ENCODE data around the gene PPP2R2B. TPM values are rescaled to one million over a fixed set of nuclear protein-coding genes. Genes with fewer than 3 reads are reported as not detected.

PPP2R2B gene
- polyA plus RNA-seq, 1 experiment: 0.58 TPM

GRCh38 chr5:146720107-146720506 lies 158.4 kb downstream of the PPP2R2B start:
- TF ChIP-seq, protein P1, sequence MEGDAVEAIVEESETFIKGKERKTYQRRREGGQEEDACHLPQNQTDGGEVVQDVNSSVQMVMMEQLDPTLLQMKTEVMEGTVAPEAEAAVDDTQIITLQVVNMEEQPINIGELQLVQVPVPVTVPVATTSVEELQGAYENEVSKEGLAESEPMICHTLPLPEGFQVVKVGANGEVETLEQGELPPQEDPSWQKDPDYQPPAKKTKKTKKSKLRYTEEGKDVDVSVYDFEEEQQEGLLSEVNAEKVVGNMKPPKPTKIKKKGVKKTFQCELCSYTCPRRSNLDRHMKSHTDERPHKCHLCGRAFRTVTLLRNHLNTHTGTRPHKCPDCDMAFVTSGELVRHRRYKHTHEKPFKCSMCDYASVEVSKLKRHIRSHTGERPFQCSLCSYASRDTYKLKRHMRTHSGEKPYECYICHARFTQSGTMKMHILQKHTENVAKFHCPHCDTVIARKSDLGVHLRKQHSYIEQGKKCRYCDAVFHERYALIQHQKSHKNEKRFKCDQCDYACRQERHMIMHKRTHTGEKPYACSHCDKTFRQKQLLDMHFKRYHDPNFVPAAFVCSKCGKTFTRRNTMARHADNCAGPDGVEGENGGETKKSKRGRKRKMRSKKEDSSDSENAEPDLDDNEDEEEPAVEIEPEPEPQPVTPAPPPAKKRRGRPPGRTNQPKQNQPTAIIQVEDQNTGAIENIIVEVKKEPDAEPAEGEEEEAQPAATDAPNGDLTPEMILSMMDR (IDR thresholded peaks at IDR 0.05; ENCODE audit: insufficient read depth, low read depth, low read length): no peak
- Histone ChIP-seq H3K27me3 (ENCODE audit: control insufficient read depth, insufficient read depth, low read length) (no peaks in the 10 kb centered on the region), H3K4me3 (ENCODE audit: low read depth, low read length) (no peak overlapping the region), H3K36me3 (ENCODE audit: control insufficient read depth, insufficient read depth, low read length) (no peaks in the 10 kb centered on the region)
- DNase-seq (ENCODE audit: low read depth): no peak
- POLR2A ChIA-PET: no interaction called here
- CTCF ChIA-PET: no interaction called here

DNA sequence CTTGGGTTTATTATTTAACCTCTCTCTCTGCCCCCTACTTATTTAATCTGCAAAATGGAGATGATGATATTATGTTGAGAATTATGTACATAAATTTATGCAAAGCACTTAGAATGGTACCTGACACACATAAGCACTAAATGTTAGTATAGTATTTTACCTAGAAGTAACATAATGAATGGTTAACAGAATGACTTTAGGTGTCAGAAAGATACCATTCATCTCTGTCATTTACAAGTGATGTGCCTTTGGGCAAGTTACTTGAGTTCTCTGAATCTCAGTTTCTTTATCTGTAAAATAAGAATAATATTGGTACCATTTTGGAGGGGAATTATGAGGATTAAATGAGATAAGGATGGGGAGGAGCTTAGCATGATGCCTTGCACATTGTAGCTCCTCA lies 159.4 kb downstream of the PPP2R2B start:
- Histone ChIP-seq H3K27me3 (ENCODE audit: control insufficient read depth, insufficient read depth, low read length) (no peaks in the 10 kb centered on the region), H3K36me3 (ENCODE audit: control insufficient read depth, insufficient read depth, low read length) (no peaks in the 10 kb centered on the region), H3K4me3 (ENCODE audit: low read depth, low read length) (no peak overlapping the region)
- TF ChIP-seq, protein P1 (IDR thresholded peaks at IDR 0.05; ENCODE audit: insufficient read depth, low read depth, low read length): no peak
- no peak for DNase-seq (ENCODE audit: low read depth)
- ChIA-PET CTCF (no interaction called here), POLR2A (no interaction called here)

GRCh38 chr5:146718609-146719008 lies 159.9 kb downstream of the PPP2R2B start:
- TF ChIP-seq, protein P1 (IDR thresholded peaks at IDR 0.05; ENCODE audit: insufficient read depth, low read depth, low read length): no peak
- Histone ChIP-seq H3K4me3 (ENCODE audit: low read depth, low read length) (no peak overlapping the region), H3K36me3 (ENCODE audit: control insufficient read depth, insufficient read depth, low read length) (no peaks in the 10 kb centered on the region), H3K27me3 (ENCODE audit: control insufficient read depth, insufficient read depth, low read length) (no peaks in the 10 kb centered on the region)
- ChIA-PET POLR2A (no interaction called here), CTCF (no interaction called here)
- DNase-seq (ENCODE audit: low read depth): no peak

DNA sequence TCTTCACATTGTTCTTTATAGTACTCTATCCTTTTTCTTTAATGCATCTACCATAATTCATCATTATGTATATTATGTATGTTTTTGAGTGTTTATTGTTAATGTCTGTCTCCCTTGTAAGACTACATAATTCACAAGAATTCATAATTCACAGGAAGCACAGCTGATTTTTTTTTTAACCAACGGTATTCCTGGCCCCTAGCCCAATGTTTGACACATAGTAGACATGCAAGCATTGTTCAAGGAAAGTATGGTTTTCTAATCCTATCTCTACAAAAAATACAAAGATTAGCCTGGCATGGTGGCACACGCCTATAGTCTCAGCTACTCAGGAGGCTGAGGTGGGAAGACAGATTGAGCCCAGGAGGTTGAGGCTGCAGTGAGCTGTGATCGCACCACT lies 160.6 kb downstream of the PPP2R2B start:
- ChIA-PET CTCF (no interaction called here), POLR2A (no interaction called here)
- Histone ChIP-seq H3K27me3 (ENCODE audit: control insufficient read depth, insufficient read depth, low read length) (no peaks in the 10 kb centered on the region), H3K4me3 (ENCODE audit: low read depth, low read length) (no peak overlapping the region), H3K36me3 (ENCODE audit: control insufficient read depth, insufficient read depth, low read length) (no peaks in the 10 kb centered on the region)
- TF ChIP-seq, protein P1 (IDR thresholded peaks at IDR 0.05; ENCODE audit: insufficient read depth, low read depth, low read length): no peak
- no peak for DNase-seq (ENCODE audit: low read depth)

GRCh38 chr5:146716636-146717035 lies 161.9 kb downstream of the PPP2R2B start:
- DNase-seq (ENCODE audit: low read depth): no peak
- CTCF ChIA-PET: no interaction called here

More at GRCh38 chr5:146716636-146717035, 161.9 kb downstream of the PPP2R2B start:
- TF ChIP-seq, protein P1 (IDR thresholded peaks at IDR 0.05; ENCODE audit: insufficient read depth, low read depth, low read length): no peak
- no peaks in the 10 kb centered on the region for H3K27me3 ChIP-seq (ENCODE audit: control insufficient read depth, insufficient read depth, low read length)
- POLR2A ChIA-PET: no interaction called here
- H3K36me3 ChIP-seq (ENCODE audit: control insufficient read depth, insufficient read depth, low read length): no peaks in the 10 kb centered on the region
- no peak overlapping the region for H3K4me3 ChIP-seq (ENCODE audit: low read depth, low read length)
